HG02571 (cell line): ENCODE results near the gene CLEC16A.

Source experiments
- ATAC-seq: cut with Tn5 transposase; IDR thresholded peaks from one replicate; pipeline ENCODE4 v1.9.1; 2021; ENCODE audit warnings: mild to moderate bottlenecking, moderate library complexity; ENCODE audit not compliant: unreplicated experiment

Gene CLEC16A

DNA sequence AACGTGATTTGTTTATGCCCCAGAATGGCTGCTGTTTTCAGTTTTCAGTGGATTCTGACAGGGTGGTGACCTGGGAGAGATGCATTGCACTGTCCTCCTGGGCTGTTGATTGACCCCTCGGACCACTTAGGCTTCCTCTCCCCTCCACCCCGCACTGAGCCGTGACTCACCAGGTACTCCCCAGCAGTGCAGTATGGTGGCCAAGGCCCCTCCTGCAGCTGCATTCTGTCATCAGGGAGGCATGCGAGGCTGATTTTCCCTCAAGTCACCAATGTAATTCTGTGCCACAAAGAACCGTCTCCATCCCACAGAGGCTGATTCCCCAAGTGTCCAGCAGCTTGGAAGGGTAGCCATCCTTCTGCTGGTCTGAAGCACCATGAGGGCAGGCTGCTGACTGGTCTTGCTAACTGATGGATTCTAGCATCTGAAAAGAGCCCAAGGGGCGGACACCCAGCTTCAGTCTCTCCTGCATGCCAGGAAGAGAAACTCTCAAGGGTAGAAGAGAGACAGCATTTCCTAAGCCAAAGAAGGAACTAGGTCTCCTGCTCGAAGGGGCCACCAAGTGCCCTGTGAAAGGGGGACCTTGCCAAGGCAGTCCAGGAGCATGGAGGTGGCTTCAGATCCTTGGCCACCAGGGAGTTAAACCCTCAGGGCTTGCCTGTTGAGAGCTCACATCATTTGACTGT lies 163.6 kb downstream of the CLEC16A start:
- ATAC-seq: no peak

DNA sequence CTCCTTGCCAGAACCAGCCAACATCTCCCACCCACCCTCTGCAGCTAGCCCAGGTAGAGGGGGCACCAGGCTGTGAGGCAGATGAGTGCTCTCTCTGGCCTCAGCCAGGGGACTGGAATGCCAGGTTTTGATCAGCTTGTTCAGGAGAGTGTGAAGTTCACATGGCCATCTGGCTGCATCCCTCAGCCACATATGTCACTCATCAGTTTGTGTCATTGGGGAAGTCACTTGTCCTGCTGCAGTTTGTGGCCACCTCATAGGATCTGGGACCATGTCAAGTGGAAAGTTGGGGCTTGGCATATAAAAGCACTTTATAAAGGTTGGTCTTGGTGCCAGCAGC lies 164.1 kb downstream of the CLEC16A start:
- no peak for ATAC-seq

DNA sequence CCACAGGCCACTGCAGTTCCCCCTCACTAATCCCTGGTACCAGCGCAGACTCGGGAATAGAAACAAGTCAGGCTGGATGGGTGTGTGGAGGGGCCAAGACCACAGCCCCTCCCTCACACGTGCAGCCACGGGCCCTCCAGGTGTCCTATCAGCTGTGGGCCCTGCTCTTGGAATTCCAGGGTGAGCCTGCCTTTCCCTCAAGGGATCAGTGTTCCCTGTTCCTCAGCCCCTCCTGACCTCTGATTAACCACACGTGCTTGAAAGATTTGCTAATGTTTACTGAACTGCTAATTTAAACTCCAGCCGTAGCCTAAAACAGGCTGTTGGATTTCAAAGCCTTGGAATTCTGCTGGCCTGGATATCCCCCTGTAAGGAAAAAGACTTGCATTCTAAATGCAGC lies 165.2 kb downstream of the CLEC16A start:
- ATAC-seq: no peak

DNA sequence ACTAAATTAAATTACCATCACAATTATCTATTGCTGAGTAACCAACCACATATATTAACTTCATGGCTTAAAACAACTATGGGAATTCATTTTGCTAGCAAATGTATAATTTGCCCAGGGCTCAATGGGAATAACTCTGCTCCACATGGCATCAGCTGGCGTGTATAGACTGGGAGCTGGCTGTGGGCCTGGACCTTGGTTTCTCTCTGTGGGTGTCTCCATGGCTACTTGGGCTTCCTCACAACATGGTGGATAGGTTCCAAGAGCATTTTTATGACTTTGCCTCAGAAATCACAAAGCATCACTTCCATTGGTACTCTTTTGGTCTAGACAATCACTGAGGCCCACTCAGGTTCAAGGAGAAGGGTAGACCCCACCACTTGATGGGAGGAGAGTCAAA lies 166.8 kb downstream of the CLEC16A start:
- no peak for ATAC-seq

DNA sequence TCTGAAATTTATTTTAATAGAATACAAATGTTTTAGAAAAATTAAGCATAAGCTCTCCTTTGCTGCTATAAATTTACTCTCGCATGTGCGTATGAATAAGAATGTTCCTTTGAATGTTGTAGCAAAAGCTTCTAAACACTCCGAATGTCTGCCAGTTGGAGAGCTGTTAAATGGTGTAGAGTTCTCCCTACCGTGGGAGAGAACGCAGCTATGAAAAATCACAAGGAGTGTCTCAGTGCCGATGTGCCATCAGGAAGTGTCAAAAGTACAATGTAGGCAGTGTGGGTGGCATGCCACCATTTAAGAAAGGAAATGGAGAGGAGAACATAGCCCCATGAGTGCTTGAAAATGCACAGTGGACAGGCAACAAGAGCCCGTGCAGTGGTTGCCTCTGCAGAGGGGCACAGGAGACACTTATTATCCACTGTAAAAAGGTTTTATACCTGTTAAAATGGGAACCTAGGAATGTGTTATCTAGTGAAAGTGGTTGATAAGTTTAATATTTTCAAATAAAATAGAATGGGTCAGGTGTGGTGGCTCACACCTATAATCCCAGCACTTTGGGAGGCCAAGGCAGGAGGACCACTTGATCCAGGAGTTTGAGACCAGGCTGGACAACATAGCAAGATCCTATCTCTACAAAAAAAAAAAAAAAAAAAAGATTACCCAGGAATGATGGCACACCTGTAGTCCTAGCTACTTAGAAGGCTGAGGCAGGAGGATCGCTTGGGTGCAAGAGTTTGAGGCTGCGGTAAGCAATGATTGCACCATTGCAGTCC lies 167.7 kb downstream of the CLEC16A start:
- no peak for ATAC-seq

DNA sequence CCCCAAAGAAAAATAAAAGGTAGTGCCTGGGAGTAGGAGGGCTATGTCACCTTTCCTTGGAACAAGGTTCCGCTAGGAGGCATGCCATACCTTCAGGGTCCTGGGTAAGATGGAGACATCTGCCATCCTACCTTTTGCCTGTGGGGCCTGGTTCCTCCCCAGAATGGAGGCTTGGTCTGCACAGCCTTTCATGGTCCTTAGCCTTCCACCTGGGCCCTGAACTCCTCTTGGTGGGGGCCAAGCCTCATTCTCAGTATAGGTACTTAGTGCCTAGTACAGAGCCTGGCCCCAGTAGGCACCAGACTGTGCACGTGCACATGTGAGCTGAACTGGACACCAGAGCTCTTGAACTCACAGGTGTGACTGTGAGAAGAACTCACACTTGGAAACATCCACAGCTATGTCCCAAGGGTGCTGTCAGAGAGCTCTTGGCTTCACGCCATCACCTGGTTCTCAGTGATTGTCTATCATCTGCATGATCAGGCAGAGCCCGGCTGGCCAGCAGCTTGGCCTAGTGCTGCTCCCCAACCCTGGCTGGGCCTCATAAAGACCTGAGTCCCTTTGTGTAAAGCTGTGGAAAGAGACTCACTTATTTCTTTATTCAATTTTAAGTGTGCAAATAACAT lies 168.5 kb downstream of the CLEC16A start:
- no peak for ATAC-seq

DNA sequence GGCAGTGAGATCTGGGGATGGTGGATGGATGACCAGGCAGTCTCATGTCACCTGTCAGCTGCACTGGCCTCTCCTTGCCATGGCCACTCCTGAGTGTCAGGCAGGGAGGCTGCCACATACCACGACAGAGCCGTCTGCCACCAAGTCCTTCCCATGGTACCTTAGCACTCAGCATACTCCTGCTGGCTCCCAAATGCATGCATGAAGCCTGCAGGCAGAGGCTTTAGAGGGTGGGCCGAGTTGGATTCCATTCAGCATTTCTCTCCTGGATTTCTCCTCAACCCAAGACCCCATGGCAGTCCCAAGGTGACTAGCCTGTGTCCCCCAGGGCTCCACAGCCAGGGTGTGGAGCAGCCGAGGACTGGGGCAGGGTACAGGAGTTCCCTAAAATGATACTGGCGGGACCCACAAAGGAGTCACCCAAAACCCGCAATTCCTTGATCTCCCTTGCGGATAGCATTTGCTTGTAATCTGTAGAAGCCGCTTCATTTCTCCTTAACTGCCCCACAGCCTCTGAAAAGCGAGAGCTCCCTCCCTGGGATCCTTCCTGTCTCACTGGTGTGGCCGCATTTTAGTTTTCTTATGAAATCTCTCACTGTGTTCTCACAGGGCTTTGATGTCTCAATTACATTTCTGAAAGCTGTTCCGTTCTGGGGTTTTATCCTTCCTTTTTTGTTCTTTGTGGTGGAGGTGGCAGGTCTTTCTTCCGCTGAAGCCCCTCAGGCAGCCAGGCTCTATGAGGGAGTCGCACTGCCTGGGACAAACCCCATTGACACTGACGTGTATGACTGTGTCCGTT lies 170.2 kb downstream of the CLEC16A start:
- no peak for ATAC-seq

DNA sequence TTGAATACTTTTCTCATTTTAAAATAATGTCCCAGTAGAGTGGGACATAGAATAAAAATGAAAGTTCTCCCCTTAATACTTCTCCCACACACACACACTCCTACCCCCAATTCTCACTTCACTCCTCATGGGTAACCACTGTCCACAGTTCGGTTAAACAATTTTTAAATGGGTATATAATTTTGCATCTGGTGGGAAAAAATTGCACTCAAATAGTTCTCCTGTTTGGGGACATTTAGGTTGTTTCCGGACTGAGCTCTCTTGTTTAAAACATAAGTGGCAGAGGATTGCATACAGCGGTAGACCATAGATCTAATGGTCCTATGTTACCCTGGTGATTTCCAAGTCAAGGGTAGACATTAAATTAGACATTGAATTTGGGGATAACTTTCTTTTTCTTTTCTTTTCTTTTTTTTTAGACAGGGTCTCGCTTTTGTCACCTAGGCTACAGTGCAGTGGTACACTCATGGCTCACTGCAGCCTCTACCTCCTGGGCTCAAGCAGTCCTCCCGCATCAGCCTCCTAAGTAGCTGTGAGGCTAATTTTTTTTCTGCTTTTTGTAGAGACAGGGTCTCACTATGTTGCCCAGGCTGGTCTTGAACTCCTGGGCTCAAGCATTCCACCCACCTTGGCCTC lies 173.3 kb downstream of the CLEC16A start:
- no peak for ATAC-seq

DNA sequence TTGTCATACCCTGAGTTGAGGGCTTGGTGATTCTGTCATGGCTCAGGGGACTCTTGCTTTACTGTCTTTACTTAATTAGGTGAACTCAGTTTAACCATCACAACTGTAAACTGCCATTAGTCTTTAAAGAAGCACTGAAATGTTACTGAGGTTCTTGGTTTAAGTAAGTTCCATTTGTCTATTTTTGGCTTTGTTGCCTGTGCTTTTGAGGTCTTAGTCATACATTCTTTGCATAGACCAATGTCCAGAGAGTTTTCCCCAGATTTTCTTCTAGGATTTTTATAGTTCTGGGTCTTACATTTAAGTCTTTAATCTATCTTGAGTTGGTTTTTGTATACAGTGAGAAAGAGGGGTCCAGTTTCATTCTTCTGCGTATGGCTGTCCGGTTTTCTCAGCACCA lies 174.1 kb downstream of the CLEC16A start:
- ATAC-seq: no peak

DNA sequence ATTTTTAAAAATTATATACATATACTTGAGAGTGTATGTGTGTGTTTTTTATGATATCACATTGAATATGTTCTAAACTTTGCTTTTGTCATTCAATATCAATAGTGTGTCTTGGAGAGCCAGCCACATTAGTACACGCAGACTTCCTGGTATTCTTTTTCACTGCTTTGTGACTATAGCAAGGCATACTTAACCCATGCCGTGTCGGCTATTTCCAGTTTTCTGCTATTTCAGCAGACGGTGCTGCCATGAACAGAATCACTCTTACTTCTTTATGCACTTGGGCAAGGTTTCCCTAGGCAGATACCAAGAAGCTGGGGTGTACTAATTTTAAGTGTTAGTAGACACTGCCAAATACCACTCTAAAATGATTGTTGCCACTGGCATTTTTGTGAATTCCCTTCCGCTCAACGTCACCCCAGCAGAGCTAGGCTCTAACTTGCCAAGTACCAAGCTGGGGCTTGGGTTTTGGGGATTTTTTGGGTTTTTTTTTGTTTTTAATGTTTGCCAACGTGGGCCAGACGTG lies 176.8 kb downstream of the CLEC16A start:
- no peak for ATAC-seq

DNA sequence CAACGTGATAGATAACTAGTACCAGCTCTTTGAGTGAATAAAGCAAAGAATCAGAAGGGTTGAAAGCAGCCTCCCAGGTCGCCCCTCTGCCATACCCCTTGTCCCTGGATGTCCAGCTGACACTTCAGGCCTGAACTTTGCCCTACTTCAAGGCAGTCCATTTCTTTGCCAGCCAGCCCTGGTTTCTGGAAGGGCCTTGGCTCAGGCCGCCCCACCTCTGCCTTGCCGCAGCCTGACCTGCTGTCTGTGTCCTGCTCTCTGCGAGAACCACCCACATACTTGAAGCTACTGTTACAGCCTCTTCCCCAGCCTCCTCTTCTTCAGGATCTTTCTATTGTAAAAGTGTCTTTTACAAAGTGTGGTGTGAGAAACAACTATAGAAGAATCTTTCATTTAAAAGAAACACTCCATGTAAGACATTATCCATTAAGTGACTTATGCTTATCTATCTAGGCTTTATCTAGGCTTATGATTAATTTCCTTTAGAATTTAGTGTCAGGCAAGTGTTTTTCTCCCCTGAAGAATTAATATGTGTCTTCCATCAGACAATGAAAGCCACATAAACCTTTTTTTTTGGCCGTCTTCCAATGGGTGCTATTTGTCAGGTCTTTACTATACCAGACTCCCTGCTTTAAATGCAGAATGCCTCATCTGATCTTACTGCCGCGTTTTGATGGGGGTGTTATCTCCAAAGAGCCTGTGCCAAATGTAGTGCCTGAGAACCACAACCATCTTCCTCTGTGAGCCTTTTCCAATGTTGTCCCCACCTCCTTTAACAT lies 177.7 kb downstream of the CLEC16A start:
- ATAC-seq: no peak

DNA sequence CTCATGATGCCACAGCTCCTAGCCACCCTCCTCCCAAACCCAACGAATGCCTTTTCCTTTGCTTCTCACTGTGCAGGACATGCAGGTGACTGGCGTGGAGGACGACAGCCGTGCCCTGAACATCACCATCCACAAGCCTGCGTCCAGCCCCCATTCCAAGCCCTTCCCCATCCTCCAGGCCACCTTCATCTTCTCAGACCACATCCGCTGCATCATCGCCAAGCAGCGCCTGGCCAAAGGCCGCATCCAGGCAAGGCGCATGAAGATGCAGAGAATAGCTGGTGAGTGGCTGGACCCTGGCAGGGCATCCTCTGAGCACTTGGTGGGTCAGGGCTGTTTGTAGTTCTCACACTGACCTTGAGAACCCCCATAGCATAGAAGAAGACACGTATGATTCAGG lies 179.3 kb downstream of the CLEC16A start:
- no peak for ATAC-seq

DNA sequence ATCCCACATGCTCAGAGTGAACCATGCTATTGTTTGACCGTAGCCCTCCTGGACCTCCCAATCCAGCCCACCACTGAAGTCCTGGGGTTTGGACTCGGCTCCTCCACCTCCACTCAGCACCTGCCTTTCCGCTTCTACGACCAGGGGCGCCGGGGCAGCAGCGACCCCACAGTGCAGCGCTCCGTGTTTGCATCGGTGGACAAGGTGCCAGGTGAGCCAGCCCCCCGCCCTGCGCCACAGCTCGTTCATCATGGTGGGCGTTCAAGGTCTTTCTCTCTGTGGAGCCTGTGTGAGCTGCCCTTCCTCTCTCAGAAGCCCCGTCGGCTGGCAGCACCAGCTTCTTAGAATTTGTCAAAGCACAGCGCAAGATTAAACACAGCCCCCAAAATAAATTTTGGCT lies 181.6 kb downstream of the CLEC16A start:
- ATAC-seq: no peak

DNA sequence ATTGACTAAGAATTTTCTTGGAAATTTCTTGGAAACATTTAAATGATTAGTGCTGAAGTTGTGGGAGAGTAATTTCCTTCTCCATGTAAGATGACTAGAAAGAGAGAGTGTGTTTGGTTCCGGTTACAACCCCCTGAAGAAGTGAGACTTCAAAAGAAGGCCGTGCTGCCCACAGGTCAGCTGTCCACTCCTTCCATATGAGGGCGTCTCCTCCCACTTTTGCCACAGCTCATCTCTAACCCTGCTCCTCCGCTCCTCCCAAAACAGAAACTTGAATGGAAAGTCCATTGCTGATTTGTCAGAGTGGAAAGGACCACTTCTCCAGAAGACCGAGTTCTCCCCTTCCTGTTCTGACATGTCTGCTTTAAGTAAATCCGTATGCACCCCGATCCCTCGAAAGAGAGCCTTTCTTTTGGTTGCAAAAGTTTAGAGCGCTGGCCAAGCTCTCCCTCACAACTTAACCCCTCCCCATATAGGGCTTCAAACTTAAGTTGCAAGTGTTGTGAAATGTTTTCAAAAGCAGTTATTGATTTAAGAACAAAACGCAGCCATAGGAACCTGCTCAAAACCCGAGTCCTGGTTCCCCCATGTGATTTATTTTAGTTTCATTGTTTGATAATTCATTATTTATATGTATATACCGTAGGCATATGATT lies 182.2 kb downstream of the CLEC16A start:
- ATAC-seq: no peak

DNA sequence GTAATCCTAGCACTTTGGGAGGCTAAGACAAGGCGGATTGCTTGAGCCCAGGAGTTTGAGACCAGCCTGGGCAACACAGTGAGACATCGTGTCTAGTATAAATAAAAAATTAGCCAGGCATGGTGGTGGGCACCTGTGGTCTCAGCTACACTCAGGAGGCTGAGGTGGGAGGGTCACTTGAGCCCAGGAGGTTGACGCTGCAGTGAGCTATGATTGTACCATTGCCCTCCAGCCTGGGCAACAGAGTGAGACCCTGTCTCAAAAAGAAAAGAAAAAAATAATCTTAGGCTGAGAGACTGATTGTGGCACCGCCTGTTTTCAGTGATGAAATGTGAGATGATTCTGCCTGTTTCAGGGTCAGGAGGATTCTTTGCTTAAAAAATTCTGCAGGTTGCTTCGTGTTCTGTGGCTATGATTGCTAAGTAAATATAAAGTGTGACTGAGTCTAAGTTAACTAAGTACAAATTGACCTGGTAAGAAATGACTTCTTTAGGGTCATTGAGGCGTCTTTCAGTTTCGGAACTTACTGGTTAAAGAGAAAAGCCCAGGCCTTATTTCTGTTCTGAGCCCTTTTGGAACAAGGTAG lies 183.3 kb downstream of the CLEC16A start:
- no peak for ATAC-seq

DNA sequence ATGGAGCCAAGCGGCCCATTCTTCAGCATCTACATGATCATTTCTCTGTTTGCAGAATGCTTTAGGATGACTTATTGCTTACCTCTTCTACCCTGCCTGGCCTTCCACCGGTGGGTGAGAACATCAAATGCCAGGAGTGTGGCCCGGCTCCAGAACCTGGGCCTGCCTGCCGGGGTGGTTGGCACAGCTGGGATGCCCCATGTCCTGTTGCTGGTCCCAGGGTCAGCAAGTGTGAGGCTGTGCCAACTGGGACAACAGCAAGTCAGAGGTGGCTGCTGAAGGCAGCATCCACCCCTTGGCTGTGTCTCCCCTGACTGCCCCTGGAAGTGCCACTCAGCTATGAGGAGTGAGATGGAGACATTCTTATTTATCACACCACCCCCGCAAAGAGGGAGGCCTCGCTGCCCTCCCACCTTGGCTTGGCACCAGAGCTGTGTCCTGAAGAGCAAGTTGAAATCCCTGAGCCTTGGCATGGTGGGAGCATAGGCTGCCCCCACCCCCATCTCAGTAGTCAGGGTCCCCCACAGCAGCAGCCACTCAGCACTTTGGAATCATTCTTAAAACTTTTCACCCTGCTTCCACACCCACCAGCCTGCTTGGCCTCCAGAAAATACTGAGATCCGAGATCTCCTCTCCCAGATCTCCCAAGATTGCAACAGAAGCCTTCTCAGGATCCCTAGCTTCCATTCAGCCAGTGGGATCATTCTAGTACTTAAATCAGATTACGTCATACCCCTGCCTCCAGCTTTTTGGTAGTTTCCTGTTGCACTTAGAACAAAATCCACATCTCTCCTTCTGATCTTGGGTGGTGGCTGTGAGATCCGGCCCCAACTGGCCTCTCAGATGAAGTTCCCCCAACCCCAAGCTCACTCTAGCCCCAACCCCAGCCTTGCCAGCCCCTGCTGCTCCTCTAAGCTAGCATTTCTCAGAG lies 184.1 kb downstream of the CLEC16A start:
- ATAC-seq: no peak

DNA sequence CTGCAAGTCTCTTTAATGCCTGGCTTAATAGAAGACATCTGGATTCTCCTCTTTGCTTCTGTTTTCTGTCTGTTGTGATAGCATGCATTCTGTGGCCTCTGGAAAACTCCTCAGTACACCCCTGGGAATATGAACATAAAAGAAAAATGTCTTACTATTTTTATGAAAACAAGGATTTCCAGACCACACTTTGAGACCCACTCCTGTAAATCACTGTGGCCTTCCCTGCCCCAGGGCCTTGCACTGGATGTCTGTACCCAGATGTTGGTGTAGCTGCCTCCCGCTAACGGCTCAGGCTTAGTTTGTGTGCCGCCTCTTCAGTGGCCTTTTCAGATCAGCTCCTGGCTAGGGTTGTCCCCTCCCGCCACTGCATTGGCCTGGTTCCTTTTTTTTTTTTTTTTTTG lies 185.0 kb downstream of the CLEC16A start:
- no peak for ATAC-seq
